PC-3 (cell line): ENCODE measurements around the gene HAGHL. TPM values are rescaled to one million over a fixed set of nuclear protein-coding genes. Genes with fewer than 3 reads are reported as not detected.

Experiments
- ATAC-seq: fragments of 200-7000 bp; cut with Tn5 transposase; 2 replicates; pipeline ENCODE4 v1.9.1; 2020; ENCODE audit warnings: mild to moderate bottlenecking, moderate library complexity
- BruUV-seq: library from RNA; stranded (reverse); fragments of 400-500 nt; replicated peaks from 2 replicates; lab custom pipeline; 2021; lab: Mats Ljungman, UMichigan
- CTCF ChIA-PET: fragments of 300-600 bp; sonication (Branson Sonifier 250); formaldehyde crosslinking; loops from one replicate; lab custom pipeline; 2022; ENCODE audit warnings: antibody characterized with exemption; lab: Charles Lee
- POLR2A ChIA-PET: fragments of 300-600 bp; sonication (Branson Sonifier 250); formaldehyde crosslinking; loops from one replicate; lab custom pipeline; 2022; ENCODE audit warnings: antibody characterized with exemption; ENCODE audit not compliant: unreplicated experiment; lab: Charles Lee
- DNase-seq: peaks from one replicate; pipeline ENCODE4 v3.0.0-alpha.2; 2015
- H2AFZ ChIP-seq: fragments of 300-600 bp; sonication (generic); 2 replicates; pipeline ENCODE4 v1.6.0; 2016; ENCODE audit warnings: antibody characterized with exemption, low read length
- H3F3A ChIP-seq: fragments of 300-600 bp; sonication (generic); one replicate; pipeline ENCODE4 v1.6.0; 2017; ENCODE audit warnings: antibody characterized with exemption, low read length, control low read depth, mild to moderate bottlenecking; ENCODE audit not compliant: unreplicated experiment
- H3K27ac ChIP-seq: fragments of 300-600 bp; sonication (generic); 2 replicates; pipeline ENCODE4 v1.5.1; 2016; ENCODE audit warnings: mild to moderate bottlenecking, low read length
- H3K27me3 ChIP-seq: fragments of 300-600 bp; sonication (generic); 2 replicates; pipeline ENCODE4 v1.6.1; 2016; ENCODE audit warnings: low read length, mixed read lengths
- H3K36me3 ChIP-seq: fragments of 300-600 bp; sonication (generic); 2 replicates; pipeline ENCODE4 v1.6.1; 2016; ENCODE audit warnings: low read depth, mixed run types, low read length, mixed read lengths
- H3K4me1 ChIP-seq: fragments of 300-600 bp; sonication (generic); 2 replicates; pipeline ENCODE4 v1.5.1; 2016; ENCODE audit warnings: low read length; ENCODE audit not compliant: insufficient read depth
- H3K4me2 ChIP-seq: fragments of 300-600 bp; sonication (generic); 2 replicates; pipeline ENCODE4 v1.6.0; 2016; ENCODE audit warnings: low read length
- H3K4me3 ChIP-seq: fragments of 300-600 bp; sonication (generic); 2 replicates; pipeline ENCODE4 v1.5.1; 2016; ENCODE audit warnings: mild to moderate bottlenecking, low read length, mixed read lengths
- H3K79me2 ChIP-seq: fragments of 300-600 bp; sonication (generic); 2 replicates; pipeline ENCODE4 v1.6.1; 2017; ENCODE audit warnings: low read length, mixed read lengths
- H3K9ac ChIP-seq: fragments of 300-600 bp; sonication (generic); 2 replicates; pipeline ENCODE4 v1.6.0; 2016; ENCODE audit warnings: mild to moderate bottlenecking, low read length
- H3K9me2 ChIP-seq: fragments of 300-600 bp; sonication (generic); replicated peaks from 2 replicates; pipeline ENCODE4 v1.6.1; 2016; ENCODE audit warnings: mixed run types, low read length, mixed read lengths
- H3K9me3 ChIP-seq: fragments of 300-600 bp; sonication (generic); 2 replicates; pipeline ENCODE4 v1.6.1; 2016; ENCODE audit warnings: low read length, mixed read lengths
- H4K20me1 ChIP-seq: fragments of 300-600 bp; sonication (generic); 2 replicates; pipeline ENCODE4 v1.6.1; 2016; ENCODE audit warnings: low read length, mixed read lengths
- CTCF ChIP-seq: fragments of 300-600 bp; sonication (generic); conservative IDR thresholded peaks from 2 replicates; pipeline ENCODE4 v1.5.1; 2017; ENCODE audit warnings: antibody characterized with exemption, low read depth, mild to moderate bottlenecking, low read length
- EZH2 ChIP-seq: fragments of 300-600 bp; sonication (generic); IDR thresholded peaks from one replicate; pipeline ENCODE4 v1.6.1; 2017; ENCODE audit warnings: antibody characterized with exemption, mild to moderate bottlenecking, low read length; ENCODE audit not compliant: unreplicated experiment
- EZH2phosphoT487 ChIP-seq: fragments of 300-600 bp; sonication (generic); IDR thresholded peaks from 2 replicates; pipeline ENCODE4 v1.6.1; 2018; ENCODE audit warnings: mild to moderate bottlenecking, antibody characterized with exemption, low read length, borderline replicate concordance
- intact Hi-C: fragments of 100-400 bp; cut with micrococcal nuclease; formaldehyde crosslinking; loops from 2 replicates; pipeline ENCODE4 v1.9.0; 2023
- total RNA-seq: library from RNA; depleted of rRNA; stranded (reverse); fragments of >200 nt; gene quantifications from 2 replicates; pipeline ENCODE4 v1.2.3, GENCODE V29; 2014

HAGHL gene
- total RNA-seq, 1 experiment from 2014 or later = 16.4 TPM

DNA sequence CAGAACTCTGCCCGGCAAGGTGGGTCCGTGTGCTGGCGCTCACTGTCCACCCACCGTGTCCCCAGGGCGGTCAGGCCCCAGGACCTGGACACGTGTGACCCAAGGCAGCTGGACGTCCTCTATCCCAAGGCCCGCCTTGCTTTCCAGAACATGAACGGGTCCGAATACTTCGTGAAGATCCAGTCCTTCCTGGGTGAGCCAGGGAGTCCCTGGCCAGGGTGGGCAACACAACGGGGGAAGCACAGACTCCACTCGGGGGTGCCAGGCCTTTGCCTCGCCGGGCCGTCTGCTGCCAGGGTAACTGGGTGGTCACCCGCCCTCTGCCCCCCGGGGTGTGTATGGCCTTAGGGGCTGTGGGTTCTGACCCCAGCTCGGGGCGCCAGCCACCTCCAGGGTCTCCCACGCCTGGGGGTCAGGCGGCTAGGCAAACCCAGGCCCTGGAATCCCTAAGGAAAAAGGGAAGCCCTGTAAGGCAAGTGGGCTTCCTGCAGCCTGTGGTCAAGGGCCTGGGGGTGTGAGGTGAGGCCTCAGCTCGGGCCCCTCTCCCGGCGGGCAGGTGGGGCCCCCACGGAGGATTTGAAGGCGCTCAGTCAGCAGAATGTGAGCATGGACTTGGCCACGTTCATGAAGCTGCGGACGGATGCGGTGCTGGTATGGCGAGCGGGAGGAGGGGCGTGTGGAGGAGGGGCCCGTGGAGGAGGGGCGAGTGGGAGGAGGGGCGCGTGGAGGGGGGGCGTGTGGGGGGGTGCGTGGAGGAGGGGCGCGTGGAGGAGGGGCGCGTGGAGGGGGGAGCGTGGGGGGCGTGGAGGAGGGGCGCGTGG is 40.1 kb downstream of the HAGHL start:
- no peaks in the 10 kb centered on the region for H3K4me1 ChIP-seq
- no peak overlapping the region for H3K27ac ChIP-seq
- H3K4me2 ChIP-seq = no peak overlapping the region
- H3K36me3 ChIP-seq = no peaks in the 10 kb centered on the region
- CTCF ChIA-PET = interaction anchor here (0.6 kb wide), 1 partner anchor 1165 kb away, joined by 3 read pairs; no protein-coding TSS in a partner anchor
- DNase-seq (no peak), ATAC-seq (no peak)
- no peak overlapping the region for H3K4me3 ChIP-seq
- H3K27me3 ChIP-seq = no peaks in the 10 kb centered on the region
- no peak overlapping the region for H3K9ac ChIP-seq
- H3K9me2 ChIP-seq = no peaks in the 10 kb centered on the region
- H2AFZ ChIP-seq = no peak overlapping the region
- BruUV-seq = no TSS peak
- POLR2A ChIA-PET = no interaction called here
- no peaks in the 10 kb centered on the region for H3F3A ChIP-seq
- no peaks in the 10 kb centered on the region for H3K9me3 ChIP-seq
- no peaks in the 10 kb centered on the region for H4K20me1 ChIP-seq
- intact Hi-C loops = no loop called here
- no peak for TF ChIP-seq EZH2phosphoT487
- no peak for TF ChIP-seq EZH2
- no peak for TF ChIP-seq CTCF
- H3K79me2 ChIP-seq = no peaks in the 10 kb centered on the region

DNA sequence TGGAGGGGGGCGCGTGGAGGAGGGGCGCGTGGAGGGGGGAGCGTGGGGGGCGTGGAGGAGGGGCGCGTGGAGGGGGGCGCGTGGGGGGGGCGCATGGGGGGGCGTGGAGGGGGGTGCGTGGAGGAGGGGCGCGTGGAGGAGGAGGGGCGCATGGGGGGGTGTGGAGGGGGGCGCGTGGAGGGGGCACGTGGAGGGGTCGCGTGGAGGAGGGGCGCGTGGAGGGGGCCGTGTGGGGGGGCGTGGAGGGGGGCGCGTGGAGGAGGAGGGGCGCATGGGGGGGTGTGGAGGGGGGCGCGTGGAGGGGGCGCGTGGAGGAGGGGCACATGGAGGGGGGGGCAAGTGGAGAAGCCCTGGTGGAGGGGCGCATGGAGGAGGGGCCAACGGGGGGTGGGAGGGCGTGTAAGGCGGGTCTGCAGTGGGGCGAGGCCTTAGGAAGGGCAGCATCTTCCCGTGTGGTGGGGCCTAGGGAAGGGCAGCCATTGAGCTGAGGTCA is 40.9 kb downstream of the HAGHL start:
- no peak for DNase-seq
- Histone ChIP-seq H3F3A (no peaks in the 10 kb centered on the region), H2AFZ (no peak overlapping the region), H3K9ac (no peak overlapping the region), H3K36me3 (no peaks in the 10 kb centered on the region), H3K9me3 (no peaks in the 10 kb centered on the region), H4K20me1 (no peaks in the 10 kb centered on the region), H3K27me3 (no peaks in the 10 kb centered on the region), H3K4me2 (no peak overlapping the region), H3K79me2 (no peaks in the 10 kb centered on the region), H3K4me3 (no peak overlapping the region), H3K4me1 (no peaks in the 10 kb centered on the region), H3K9me2 (no peaks in the 10 kb centered on the region), H3K27ac (no peak overlapping the region)
- intact Hi-C loops = no loop called here
- CTCF ChIA-PET = no interaction called here
- BruUV-seq = no TSS peak
- POLR2A ChIA-PET = no interaction called here
- no peak for ATAC-seq
- no peak for TF ChIP-seq EZH2phosphoT487
- TF ChIP-seq EZH2 = no peak
- no peak for TF ChIP-seq CTCF

DNA sequence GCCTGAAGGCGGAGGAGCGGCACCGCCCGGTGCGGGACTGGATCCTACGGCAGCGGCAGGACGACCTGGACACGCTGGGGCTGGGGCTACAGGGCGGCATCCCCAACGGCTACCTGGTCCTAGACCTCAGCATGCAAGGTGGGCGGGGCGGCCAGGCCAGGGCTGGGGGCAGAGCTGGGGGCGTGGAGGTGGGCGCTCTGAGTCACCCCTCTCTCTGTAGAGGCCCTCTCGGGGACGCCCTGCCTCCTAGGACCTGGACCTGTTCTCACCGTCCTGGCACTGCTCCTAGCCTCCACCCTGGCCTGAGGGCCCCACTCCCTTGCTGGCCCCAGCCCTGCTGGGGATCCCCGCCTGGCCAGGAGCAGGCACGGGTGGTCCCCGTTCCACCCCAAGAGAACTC is 41.5 kb downstream of the HAGHL start:
- Histone ChIP-seq H3K4me1 (no peaks in the 10 kb centered on the region), H2AFZ (no peak overlapping the region), H3K9ac (no peak overlapping the region), H3K4me2 (no peak overlapping the region), H3K27ac (no peak overlapping the region), H3K9me2 (no peaks in the 10 kb centered on the region), H3K9me3 (no peaks in the 10 kb centered on the region), H3K79me2 (no peaks in the 10 kb centered on the region), H3K36me3 (no peaks in the 10 kb centered on the region), H3K27me3 (no peaks in the 10 kb centered on the region), H4K20me1 (no peaks in the 10 kb centered on the region), H3K4me3 (no peak overlapping the region), H3F3A (no peaks in the 10 kb centered on the region)
- TF ChIP-seq EZH2 (no peak), CTCF (no peak), EZH2phosphoT487 (no peak)
- ChIA-PET POLR2A (no interaction called here), CTCF (no interaction called here)
- ATAC-seq (no peak), DNase-seq (no peak)
- no TSS peak for BruUV-seq
- intact Hi-C loops = no loop called here
